ENCODE measurements around the gene WDR76.

DNA sequence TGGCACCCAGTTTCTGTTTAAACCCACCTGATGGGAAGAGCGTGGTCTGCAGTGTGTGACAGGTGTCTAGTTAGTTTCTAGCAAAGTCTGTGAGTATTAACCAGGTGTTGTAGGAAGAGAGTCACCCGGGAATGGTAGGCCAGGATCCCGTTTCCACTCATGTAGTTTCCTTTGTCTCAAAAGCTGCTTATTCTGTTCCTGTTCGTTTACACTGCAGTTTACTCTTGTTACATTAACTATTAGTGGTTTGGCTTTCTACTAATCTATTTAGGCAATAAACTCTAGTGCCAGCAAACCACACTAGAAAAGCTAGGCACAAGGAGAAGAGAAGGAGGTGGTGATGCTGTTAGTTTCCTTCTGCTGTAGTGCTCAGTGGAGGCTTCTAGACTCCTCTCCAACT lies 32.7 kb downstream of the WDR76 start:
- TF ChIP-seq, protein P1, sequence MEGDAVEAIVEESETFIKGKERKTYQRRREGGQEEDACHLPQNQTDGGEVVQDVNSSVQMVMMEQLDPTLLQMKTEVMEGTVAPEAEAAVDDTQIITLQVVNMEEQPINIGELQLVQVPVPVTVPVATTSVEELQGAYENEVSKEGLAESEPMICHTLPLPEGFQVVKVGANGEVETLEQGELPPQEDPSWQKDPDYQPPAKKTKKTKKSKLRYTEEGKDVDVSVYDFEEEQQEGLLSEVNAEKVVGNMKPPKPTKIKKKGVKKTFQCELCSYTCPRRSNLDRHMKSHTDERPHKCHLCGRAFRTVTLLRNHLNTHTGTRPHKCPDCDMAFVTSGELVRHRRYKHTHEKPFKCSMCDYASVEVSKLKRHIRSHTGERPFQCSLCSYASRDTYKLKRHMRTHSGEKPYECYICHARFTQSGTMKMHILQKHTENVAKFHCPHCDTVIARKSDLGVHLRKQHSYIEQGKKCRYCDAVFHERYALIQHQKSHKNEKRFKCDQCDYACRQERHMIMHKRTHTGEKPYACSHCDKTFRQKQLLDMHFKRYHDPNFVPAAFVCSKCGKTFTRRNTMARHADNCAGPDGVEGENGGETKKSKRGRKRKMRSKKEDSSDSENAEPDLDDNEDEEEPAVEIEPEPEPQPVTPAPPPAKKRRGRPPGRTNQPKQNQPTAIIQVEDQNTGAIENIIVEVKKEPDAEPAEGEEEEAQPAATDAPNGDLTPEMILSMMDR (IDR thresholded peaks at IDR 0.05): no peak
- TF ChIP-seq POLR2A (IDR thresholded peaks at IDR 0.05): no peak
- TF ChIP-seq POLR2AphosphoS5 (IDR thresholded peaks at IDR 0.05): no peak

All from sigmoid colon (tissue), 4 donors.